HK-2 (cell line): Measurements from ENCODE around the gene DNAJB13.
A peak's percentile ranks its signal among the peaks of the same experiment; 100 is the strongest.

Source experiments
- DNase-seq: peaks from one replicate; pipeline ENCODE4 v3.0.0-alpha.2; 2018; ENCODE audit not compliant: unreplicated experiment

DNAJB13 gene

GRCh38 chr11:73949912-73950311 lies 914 bp upstream of the DNAJB13 start:
- no peak for DNase-seq

- DNase-seq = no peak
Observed at GRCh38 chr11:73951797-73952196, 971 bp downstream of the DNAJB13 start.

GRCh38 chr11:73956876-73957653 lies 6.2 kb downstream of the DNAJB13 start:
- no peak for DNase-seq

- DNase-seq = no peak
Observed at GRCh38 chr11:73957654-73958361, 7.0 kb downstream of the DNAJB13 start.

- no peak for DNase-seq
Observed at GRCh38 chr11:73958521-73959141, 7.8 kb downstream of the DNAJB13 start.

- no peak for DNase-seq
Observed at GRCh38 chr11:73961321-73961720, 10.5 kb downstream of the DNAJB13 start.

GRCh38 chr11:73962101-73962705 lies 11.4 kb downstream of the DNAJB13 start:
- no peak for DNase-seq

- no peak for DNase-seq
Observed at GRCh38 chr11:73963861-73964260, 13.0 kb downstream of the DNAJB13 start.

- DNase-seq = no peak
Observed at GRCh38 chr11:73965076-73965763, 14.4 kb downstream of the DNAJB13 start.

- no peak for DNase-seq
Observed at GRCh38 chr11:73965764-73966121, 14.9 kb downstream of the DNAJB13 start.

GRCh38 chr11:73968356-73968966 lies 17.6 kb downstream of the DNAJB13 start:
- DNase-seq = no peak

- no peak for DNase-seq
Observed at GRCh38 chr11:73969091-73969490, 18.3 kb downstream of the DNAJB13 start.

GRCh38 chr11:73969991-73970800 lies 19.4 kb downstream of the DNAJB13 start:
- DNase-seq = no peak

- peak; percentile 31 for DNase-seq
Observed at GRCh38 chr11:73971175-73971719, 20.4 kb downstream of the DNAJB13 start.

- no peak for DNase-seq
Observed at GRCh38 chr11:73972187-73972586, 21.4 kb downstream of the DNAJB13 start.

GRCh38 chr11:73972620-73973449 lies 22.0 kb downstream of the DNAJB13 start:
- DNase-seq = peak; percentile 32

- no peak for DNase-seq
Observed at GRCh38 chr11:73974604-73975478, 24.0 kb downstream of the DNAJB13 start.

- no peak for DNase-seq
Observed at GRCh38 chr11:73975479-73975757, 24.6 kb downstream of the DNAJB13 start.
